ENCODE data around the gene RSBN1. TPM values are rescaled to one million over a fixed set of nuclear protein-coding genes. Genes with fewer than 3 reads are reported as not detected.

The RSBN1 gene
- total and polyA plus RNA-seq, 2 experiments from 2014 or later = 7.5 to 8.7 TPM

DNA sequence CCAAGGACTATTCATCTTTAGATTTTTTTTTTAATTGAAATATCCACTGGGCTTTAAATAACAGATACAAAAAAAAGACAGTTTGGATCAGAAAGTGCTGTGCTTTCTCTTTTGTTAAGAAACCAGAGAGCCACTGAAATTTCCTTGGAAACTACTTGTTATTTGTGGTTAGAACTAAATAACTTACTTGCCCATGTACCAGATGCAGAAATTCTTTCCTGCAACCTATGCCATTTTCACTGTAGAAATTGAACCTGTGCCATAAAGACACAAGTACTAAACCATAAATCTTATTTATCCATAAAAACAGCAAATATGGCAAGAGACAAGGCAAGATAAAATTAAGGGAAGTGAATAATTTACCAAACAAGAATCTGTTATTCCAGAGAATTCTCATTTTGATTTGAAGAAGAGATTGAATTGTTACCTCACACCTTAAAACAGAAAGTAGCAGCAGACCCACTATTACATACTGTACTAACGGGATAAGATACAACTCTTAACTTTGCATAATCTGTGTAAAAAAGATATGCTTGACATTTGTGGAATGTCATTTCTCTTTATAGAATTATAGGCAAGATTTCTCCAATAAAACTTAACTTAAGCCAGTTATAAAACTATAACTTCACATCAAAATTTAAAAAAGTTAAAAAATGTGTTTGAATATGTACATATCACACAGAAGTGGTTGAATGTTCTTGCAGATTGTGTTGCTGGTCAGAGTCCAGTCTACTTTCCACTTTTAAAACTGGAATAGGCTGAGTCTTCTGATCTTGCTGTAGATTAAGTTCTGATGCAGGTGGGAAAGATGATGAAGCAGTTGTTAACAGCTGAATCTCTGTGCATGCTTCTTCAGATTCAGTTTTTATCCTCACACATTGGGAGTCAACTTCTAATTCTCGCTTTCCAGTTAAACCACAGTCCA lies 46.7 kb downstream of the RSBN1 start:
- Histone ChIP-seq H3K79me2 (ENCODE audit: insufficient read depth) (peaks cover 42% of the 10 kb centered on the region), H3K4me2 (ENCODE audit: unreplicated experiment) (no peak overlapping the region), H3K4me3 (no peak overlapping the region), H3K27me3 (replicated peaks; ENCODE audit: insufficient read depth) (no peaks in the 10 kb centered on the region), H3K9me2 (ENCODE audit: insufficient read depth) (no peaks in the 10 kb centered on the region), H2AFZ (no peak overlapping the region), H3K9ac (no peak overlapping the region), H3K9me3 (ENCODE audit: low read depth) (no peaks in the 10 kb centered on the region), H3K4me1 (ENCODE audit: insufficient read depth) (no peaks in the 10 kb centered on the region), H4K20me1 (ENCODE audit: insufficient read depth) (no peaks in the 10 kb centered on the region), H3F3A (ENCODE audit: insufficient read depth) (peaks cover 16% of the 10 kb centered on the region; the same call in 1 of the 2 replicates), H3K27ac (no peak overlapping the region), H3K36me3 (ENCODE audit: low read depth) (peaks cover 36% of the 10 kb centered on the region)
- no peak for TF ChIP-seq EZH2phosphoT487 (IDR thresholded peaks at IDR 0.05; ENCODE audit: insufficient read depth, low read depth)
- in situ Hi-C loops (cut with MboI) = no loop called here
- peak; percentile 16 for DNase-seq
- 70 to 75% methylated on average over 2 of the region's 2 CpGs for WGBS, 2 experiments (ENCODE audit: low coverage in 1 of 2, low lambda C conversion rate in 2 of 2, missing lambda C conversion rate in 2 of 2)

DNA sequence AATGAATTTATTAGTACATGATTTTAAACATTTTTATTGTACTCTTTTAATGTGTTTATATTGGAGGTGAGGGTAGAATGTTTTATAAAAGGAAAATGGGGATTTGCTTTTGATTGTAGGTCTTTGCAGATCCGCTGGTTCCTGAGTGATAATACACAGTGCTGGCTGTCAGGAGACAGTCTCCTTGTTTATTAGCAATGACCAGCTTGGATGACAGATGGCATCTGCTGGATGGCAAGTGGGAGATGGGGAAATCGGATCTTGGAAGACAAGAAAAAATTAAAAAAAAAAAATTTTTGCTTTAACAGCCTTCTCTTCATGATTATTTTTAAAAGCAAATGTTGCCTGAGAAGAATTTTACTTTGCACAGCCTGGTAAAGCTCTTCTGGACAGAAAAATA lies 48.6 kb downstream of the RSBN1 start:
- Histone ChIP-seq H3K9me3 (ENCODE audit: low read depth) (no peaks in the 10 kb centered on the region), H4K20me1 (ENCODE audit: insufficient read depth) (no peaks in the 10 kb centered on the region), H3K4me1 (ENCODE audit: insufficient read depth) (no peaks in the 10 kb centered on the region), H2AFZ (no peak overlapping the region), H3F3A (ENCODE audit: insufficient read depth) (peaks cover 22% of the 10 kb centered on the region; the same call in 1 of the 2 replicates), H3K79me2 (ENCODE audit: insufficient read depth) (peaks cover 26% of the 10 kb centered on the region), H3K4me3 (no peak overlapping the region), H3K9me2 (ENCODE audit: insufficient read depth) (no peaks in the 10 kb centered on the region), H3K27me3 (replicated peaks; ENCODE audit: insufficient read depth) (no peaks in the 10 kb centered on the region), H3K9ac (no peak overlapping the region), H3K4me2 (ENCODE audit: unreplicated experiment) (no peak overlapping the region), H3K27ac (no peak overlapping the region), H3K36me3 (ENCODE audit: low read depth) (peaks cover 36% of the 10 kb centered on the region)
- WGBS, 2 experiments (ENCODE audit: low coverage in 1 of 2, low lambda C conversion rate in 2 of 2, missing lambda C conversion rate in 2 of 2) = 80 to 93% methylated on average over 2 of the region's 2 CpGs
- no peak for DNase-seq
- in situ Hi-C loops (cut with MboI) = no loop called here
- TF ChIP-seq EZH2 (IDR thresholded peaks at IDR 0.05; ENCODE audit: insufficient read depth, poor library complexity, severe bottlenecking) = no peak
- no peak for TF ChIP-seq EZH2phosphoT487 (IDR thresholded peaks at IDR 0.05; ENCODE audit: insufficient read depth, low read depth)

DNA sequence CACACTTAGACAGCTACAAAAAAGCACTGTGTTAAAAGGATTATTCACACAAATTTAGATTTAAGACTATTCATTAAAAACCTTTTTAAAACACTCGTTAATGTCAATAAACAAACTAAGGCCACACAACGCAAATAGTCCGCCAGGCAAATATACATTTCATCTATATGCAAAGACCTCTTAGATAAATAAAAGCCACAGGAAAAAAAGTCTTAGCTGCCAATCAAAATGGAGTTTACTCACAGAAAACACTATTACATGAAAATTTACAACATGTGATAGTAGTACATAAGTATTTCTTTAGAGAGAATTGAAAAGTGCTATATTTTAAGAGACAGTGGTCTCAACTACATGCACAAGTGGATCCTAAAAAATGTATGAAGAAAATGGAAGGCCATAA lies 50.3 kb downstream of the RSBN1 start:
- Histone ChIP-seq H3K9me3 (ENCODE audit: low read depth) (no peaks in the 10 kb centered on the region), H3F3A (ENCODE audit: insufficient read depth) (peaks cover 22% of the 10 kb centered on the region; the same call in 1 of the 2 replicates), H4K20me1 (ENCODE audit: insufficient read depth) (no peaks in the 10 kb centered on the region), H3K36me3 (ENCODE audit: low read depth) (peaks cover 24% of the 10 kb centered on the region), H3K4me2 (ENCODE audit: unreplicated experiment) (no peak overlapping the region), H3K27ac (no peak overlapping the region), H2AFZ (no peak overlapping the region), H3K79me2 (ENCODE audit: insufficient read depth) (peaks cover 33% of the 10 kb centered on the region), H3K9me2 (ENCODE audit: insufficient read depth) (no peaks in the 10 kb centered on the region), H3K27me3 (replicated peaks; ENCODE audit: insufficient read depth) (no peaks in the 10 kb centered on the region), H3K4me3 (no peak overlapping the region), H3K4me1 (ENCODE audit: insufficient read depth) (peaks cover 8% of the 10 kb centered on the region), H3K9ac (no peak overlapping the region)
- no peak for DNase-seq
- TF ChIP-seq EZH2 (IDR thresholded peaks at IDR 0.05; ENCODE audit: insufficient read depth, poor library complexity, severe bottlenecking) (no peak), EZH2phosphoT487 (IDR thresholded peaks at IDR 0.05; ENCODE audit: insufficient read depth, low read depth) (no peak)
- in situ Hi-C loops (cut with MboI) = no loop called here
- 97% methylated on average over 3 of the region's 3 CpGs for WGBS, 2 experiments (ENCODE audit: low coverage in 1 of 2, low lambda C conversion rate in 2 of 2, missing lambda C conversion rate in 2 of 2)

DNA sequence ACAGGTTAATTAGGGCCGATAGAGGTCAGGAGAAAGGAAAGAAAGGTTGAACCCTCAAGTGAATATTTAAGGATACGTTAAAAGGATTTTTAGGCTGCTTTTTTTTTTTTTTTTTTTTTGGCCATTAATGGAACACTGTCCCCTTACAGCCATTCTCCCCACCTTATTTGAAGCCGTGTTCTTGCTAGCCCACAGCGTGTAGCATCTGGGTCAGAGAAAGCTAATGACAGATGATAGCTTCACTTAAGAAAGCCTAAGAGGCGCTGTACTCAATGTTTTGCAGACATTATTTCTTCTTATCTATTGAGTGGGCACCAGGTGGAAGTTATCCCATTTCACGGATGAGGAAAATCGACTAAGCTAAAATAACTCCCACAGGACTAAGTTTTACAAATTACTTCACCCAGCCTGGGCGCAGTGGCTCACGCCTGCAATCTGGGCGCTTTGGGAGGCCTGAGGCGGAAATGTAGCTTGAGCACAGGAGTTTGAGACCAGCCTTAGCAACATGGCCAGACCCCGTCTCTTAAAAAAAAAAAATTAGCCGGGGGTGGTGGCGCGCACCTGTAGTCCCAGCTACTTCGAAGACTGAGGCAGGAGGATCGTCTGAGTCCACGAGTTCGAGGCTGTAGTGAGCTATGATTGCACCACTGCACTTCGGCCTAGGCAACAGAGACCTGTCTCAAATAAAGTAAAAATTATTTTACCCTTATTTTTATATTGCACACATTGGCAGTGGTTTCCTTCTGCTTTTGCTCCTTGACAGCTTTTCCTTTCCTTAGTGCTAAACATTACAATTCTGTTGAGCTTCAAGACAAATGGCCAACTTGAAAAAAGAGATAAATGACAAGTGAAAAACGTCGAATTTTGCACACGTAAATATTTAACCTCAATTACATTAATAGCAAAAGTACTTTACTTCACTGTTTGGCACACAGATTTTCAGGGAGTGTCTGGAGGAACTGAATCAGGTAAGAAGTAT lies 51.9 kb downstream of the RSBN1 start:
- Histone ChIP-seq H3K4me3 (peak overlapping the region; percentile 94), H3K4me2 (ENCODE audit: unreplicated experiment) (peak overlapping the region; percentile 86), H3K9me3 (ENCODE audit: low read depth) (no peaks in the 10 kb centered on the region), H3K79me2 (ENCODE audit: insufficient read depth) (peaks cover 47% of the 10 kb centered on the region), H3K9me2 (ENCODE audit: insufficient read depth) (no peaks in the 10 kb centered on the region), H3K9ac (peak overlapping the region; percentile 93), H3K27me3 (replicated peaks; ENCODE audit: insufficient read depth) (no peaks in the 10 kb centered on the region), H4K20me1 (ENCODE audit: insufficient read depth) (no peaks in the 10 kb centered on the region), H3K27ac (peak overlapping the region; percentile 92), H3K4me1 (ENCODE audit: insufficient read depth) (peaks cover 8% of the 10 kb centered on the region), H2AFZ (peak overlapping the region; percentile 95), H3F3A (ENCODE audit: insufficient read depth) (peaks cover 22% of the 10 kb centered on the region; the same call in 1 of the 2 replicates), H3K36me3 (ENCODE audit: low read depth) (peaks cover 13% of the 10 kb centered on the region)
- WGBS, 2 experiments (ENCODE audit: low coverage in 1 of 2, low lambda C conversion rate in 2 of 2, missing lambda C conversion rate in 2 of 2) = 75 to 76% methylated on average over 23 of the region's 23 CpGs
- in situ Hi-C loops (cut with MboI) = no loop called here
- DNase-seq = no peak
- TF ChIP-seq EZH2 (IDR thresholded peaks at IDR 0.05; ENCODE audit: insufficient read depth, poor library complexity, severe bottlenecking) (no peak), EZH2phosphoT487 (IDR thresholded peaks at IDR 0.05; ENCODE audit: insufficient read depth, low read depth) (no peak)
